AG04449 (cell line): ENCODE results near the gene CCDC88B.

Experiments used
- CTCF ChIA-PET: fragments of 350-600 bp; formaldehyde crosslinking; extraction: SDS; loops from one replicate; lab custom pipeline; 2021; ENCODE audit warnings: antibody characterized with exemption; lab: Yijun Ruan, JAX
- POLR2A ChIA-PET: fragments of 400-600, 350-600 bp; formaldehyde crosslinking; extraction: SDS; loops from one replicate; lab custom pipeline; 2020; ENCODE audit warnings: antibody characterized with exemption, inconsistent platforms; lab: Yijun Ruan, JAX
- DNase-seq: peaks from one replicate; pipeline ENCODE4 v3.0.0-alpha.2; 2010; ENCODE audit warnings: low read depth, low spot score
- H3K4me3 ChIP-seq: 2 replicates; pipeline ENCODE4 v1.5.1; 2011; ENCODE audit warnings: low read depth, mild to moderate bottlenecking, control low read depth, low read length
- TF ChIP-seq, protein P1 (sequence below): IDR thresholded peaks from one replicate; pipeline ENCODE4 v1.5.1; 2011; ENCODE audit warnings: mild to moderate bottlenecking, moderate library complexity, low read length, control low read depth, inconsistent platforms; ENCODE audit not compliant: insufficient read depth; ENCODE audit errors: missing control alignments

CCDC88B gene

DNA sequence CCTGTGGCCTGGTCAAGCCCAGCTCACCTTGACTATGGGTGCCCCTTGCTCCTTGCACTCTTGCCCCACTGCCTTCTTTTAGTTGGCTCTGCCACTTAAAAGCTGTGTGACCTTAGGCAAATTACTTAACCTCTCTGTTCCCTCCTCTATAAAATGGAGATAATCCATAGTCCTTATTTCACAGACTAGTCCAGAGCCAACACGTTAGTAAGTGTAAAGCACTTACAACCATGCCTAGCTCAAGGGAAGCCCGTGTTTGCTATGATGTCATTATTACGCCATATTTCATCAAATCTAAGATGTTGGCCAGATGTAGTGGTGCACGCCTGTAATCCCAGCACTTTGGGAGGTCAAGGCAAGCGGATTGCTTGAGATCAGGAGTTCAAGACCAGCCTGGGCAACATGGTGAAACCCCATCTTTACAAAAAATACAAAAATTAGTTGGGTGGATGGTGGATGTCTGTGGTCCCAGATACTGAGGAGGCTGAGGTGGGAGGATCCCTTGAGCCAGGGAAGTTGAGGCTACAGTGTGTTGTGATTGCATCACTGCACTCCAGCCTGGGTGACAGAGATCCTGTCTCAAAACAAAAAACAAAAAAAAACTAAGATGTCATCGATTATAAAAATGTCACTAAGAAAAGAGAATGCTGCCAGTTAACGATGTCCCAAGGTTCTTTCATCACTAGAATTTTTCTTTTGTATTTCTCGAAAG is 2.3 kb upstream of the CCDC88B start:
- ChIA-PET POLR2A (no interaction called here), CTCF (interaction anchor here (1.5 to 21.8 kb wide), 4 partner anchors 13 to 37 kb away, joined by 4 to 414 read pairs (median 14); partner anchors contain the start of genes PRDX5, RPS6KA4 and TRMT112)
- TF ChIP-seq, protein P1, sequence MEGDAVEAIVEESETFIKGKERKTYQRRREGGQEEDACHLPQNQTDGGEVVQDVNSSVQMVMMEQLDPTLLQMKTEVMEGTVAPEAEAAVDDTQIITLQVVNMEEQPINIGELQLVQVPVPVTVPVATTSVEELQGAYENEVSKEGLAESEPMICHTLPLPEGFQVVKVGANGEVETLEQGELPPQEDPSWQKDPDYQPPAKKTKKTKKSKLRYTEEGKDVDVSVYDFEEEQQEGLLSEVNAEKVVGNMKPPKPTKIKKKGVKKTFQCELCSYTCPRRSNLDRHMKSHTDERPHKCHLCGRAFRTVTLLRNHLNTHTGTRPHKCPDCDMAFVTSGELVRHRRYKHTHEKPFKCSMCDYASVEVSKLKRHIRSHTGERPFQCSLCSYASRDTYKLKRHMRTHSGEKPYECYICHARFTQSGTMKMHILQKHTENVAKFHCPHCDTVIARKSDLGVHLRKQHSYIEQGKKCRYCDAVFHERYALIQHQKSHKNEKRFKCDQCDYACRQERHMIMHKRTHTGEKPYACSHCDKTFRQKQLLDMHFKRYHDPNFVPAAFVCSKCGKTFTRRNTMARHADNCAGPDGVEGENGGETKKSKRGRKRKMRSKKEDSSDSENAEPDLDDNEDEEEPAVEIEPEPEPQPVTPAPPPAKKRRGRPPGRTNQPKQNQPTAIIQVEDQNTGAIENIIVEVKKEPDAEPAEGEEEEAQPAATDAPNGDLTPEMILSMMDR, result no peak
- no peak for DNase-seq
- H3K4me3 ChIP-seq, result no peak overlapping the region

DNA sequence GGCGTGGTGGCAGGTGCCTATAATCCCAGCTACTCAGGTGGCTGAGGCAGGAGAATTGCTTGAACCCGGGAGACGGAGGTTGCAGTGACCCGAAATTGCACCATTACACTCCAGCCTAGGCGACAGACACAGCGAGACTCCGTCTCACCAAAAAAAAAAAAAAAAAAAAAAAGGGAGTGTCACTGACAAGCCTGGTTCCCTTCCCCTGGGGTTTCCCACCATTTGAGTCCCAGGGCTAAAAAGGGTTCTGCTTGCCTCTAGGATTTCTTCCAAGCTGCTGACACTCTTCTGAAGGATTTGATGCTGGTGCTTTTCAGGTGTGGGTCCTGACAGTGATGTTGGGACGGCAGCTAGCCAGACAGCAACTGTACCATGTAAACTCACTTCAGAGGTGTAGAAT is 1.3 kb upstream of the CCDC88B start:
- no peak overlapping the region for H3K4me3 ChIP-seq
- TF ChIP-seq, protein P1, result no peak
- POLR2A ChIA-PET, result no interaction called here

DNA sequence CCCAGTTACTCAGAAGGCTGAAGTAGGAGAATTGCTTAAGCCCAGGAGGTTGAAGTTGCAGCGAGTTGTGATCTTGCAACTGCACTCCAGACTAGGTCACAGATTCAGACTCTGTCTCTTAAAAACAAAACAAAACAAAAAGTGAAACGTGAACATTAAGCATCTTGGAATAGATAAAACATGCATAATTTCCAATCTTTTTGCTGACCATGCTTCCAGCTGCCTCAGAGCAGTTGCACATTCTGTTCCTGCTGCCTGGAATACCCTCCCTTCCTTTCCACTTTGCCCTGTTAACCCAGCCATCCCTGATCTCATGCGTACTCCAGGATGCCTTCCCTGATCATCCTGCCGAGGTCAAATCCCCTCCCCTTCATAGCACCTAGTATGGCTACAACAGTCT is 718 bp upstream of the CCDC88B start:
- CTCF ChIA-PET, result interaction anchor here (1.5 to 21.8 kb wide), 3 partner anchors 12 to 39 kb away, joined by 4 to 414 read pairs (median 20); partner anchors contain the start of gene RPS6KA4
- DNase-seq, result no peak
- TF ChIP-seq, protein P1, result no peak
- H3K4me3 ChIP-seq, result no peak overlapping the region
- POLR2A ChIA-PET, result interaction anchor here (0.6 kb wide), 1 partner anchor 76 kb away, joined by 3 read pairs; no protein-coding TSS in a partner anchor

More for the DNA sequence above, 1.3 kb upstream of the CCDC88B start:
- CTCF ChIA-PET, result interaction anchor here (1.5 to 21.8 kb wide), 4 partner anchors 12 to 38 kb away, joined by 4 to 414 read pairs (median 14); partner anchors contain the start of genes PRDX5, RPS6KA4 and TRMT112
- no peak for DNase-seq

DNA sequence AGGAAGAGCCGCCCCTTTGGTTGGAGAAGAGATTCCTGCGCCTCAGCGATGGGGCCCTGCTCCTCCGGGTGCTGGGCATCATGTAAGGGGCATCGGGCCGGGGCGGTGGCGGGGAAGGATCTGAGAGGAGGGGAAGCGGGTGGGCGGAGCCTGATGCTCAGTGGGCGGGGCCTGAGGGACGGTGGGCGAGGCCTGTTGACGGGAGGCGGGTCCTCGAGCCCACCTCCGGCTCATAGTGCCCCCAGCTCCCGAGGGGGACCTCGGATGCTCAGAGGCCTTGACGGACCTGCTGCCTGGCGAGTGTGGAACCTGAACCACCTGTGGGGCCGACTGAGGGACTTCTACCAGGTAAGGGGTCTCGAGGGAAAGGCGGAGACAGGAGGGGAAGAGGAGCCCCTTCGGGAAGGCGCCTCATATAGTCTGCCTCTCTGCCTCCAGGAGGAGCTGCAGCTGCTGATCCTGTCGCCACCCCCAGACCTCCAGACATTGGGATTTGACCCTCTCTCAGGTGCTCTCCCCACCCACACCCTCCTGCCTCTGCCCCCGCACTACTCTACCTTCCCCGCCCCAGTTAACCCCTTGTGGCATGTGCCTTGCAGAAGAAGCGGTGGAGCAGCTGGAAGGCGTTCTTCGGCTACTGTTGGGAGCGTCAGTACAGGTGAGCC is 799 bp downstream of the CCDC88B start:
- no peak overlapping the region for H3K4me3 ChIP-seq
- ChIA-PET CTCF (interaction anchor here (1.1 to 21.8 kb wide), 6 partner anchors 1 to 134 kb away, joined by 3 to 414 read pairs (median 8); partner anchors contain the start of genes CCDC88B, ESRRA, FERMT3 and RPS6KA4), POLR2A (interaction anchor here (1.2 kb wide), 1 partner anchor 23 kb away, joined by 3 read pairs; the partner anchor contains the start of genes PRDX5 and TRMT112)
- DNase-seq, result no peak
- TF ChIP-seq, protein P1, result no peak

DNA sequence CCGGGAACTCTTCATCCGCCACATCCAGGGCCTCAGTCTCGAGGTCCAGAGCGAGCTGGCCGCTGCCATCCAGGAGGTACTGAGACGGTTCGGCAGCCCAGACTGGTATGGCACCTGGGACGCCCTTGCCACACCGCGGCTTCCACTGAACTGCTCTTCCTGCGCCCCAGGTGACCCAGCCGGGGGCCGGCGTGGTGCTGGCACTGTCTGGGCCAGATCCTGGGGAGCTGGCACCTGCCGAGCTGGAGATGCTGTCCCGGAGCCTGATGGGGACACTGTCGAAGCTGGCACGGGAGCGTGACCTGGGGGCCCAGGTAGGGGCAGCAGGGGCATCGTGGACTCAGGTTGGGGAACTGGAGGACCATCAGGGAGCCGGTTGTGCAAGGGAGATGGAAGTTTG is 1.4 kb downstream of the CCDC88B start:
- CTCF ChIA-PET, result interaction anchor here (0.6 to 21.8 kb wide), 9 partner anchors 2 to 135 kb away, joined by 3 to 414 read pairs (median 4); partner anchors contain the start of genes CCDC88B, ESRRA, FERMT3 and RPS6KA4
- POLR2A ChIA-PET, result interaction anchor here (1.0 to 1.6 kb wide), 3 partner anchors 9 to 24 kb away, joined by 3 to 10 read pairs (median 3); partner anchors contain the start of genes PRDX5 and TRMT112
- no peak for DNase-seq
- H3K4me3 ChIP-seq, result no peak overlapping the region
- TF ChIP-seq, protein P1, result no peak
